ENCODE results near the gene TMEM170B.

DNA sequence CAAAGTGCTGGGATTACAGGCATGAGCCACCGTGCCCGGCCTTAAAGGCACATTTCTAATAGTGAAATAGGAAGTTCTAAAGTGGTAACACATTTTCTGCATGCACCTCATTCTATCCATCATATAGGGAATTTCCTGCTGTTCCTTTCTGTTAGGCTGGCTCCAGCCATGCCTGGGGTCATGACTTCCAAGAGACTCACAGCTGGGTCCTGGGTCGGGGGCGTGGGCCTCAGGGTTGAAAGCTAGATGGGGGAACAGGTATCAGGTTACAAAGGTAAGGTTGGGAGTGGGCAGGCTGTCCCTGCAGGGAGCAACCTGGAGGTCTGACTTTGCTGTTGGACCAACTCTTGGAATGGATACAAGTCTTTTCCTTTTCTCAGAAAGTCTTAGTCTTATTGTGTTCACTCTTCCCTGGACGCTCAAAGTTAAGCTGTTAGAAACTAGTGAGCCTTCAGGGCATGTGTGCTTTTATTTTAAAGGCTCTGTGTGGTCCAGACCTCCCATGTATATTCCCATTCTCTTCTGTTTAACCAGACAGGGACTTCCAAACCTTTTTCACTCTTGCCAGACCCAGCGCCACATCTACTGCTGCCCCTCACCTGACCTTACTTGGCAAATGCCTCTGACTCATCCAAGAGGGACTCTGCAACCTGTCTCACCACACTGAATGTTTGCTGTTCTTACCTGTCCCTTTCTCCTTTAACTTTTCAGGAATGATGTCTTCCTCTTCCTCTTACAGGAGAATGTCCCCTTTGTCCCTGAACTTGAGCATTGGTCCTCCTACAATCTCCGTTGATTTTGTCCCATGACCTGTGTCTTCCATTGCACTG is 64.4 kb downstream of the TMEM170B start:
- no peak for TF ChIP-seq CTCF (IDR thresholded peaks at IDR 0.05; ENCODE audit: low read length)
- no peak for TF ChIP-seq EZH2phosphoT487 (IDR thresholded peaks at IDR 0.05; ENCODE audit: low read length)
- no peak for TF ChIP-seq EZH2 (optimal IDR thresholded peaks at IDR 0.05; ENCODE audit: low read depth, low read length)
